Measurements from ENCODE around the gene GPR179.

Gene GPR179

DNA sequence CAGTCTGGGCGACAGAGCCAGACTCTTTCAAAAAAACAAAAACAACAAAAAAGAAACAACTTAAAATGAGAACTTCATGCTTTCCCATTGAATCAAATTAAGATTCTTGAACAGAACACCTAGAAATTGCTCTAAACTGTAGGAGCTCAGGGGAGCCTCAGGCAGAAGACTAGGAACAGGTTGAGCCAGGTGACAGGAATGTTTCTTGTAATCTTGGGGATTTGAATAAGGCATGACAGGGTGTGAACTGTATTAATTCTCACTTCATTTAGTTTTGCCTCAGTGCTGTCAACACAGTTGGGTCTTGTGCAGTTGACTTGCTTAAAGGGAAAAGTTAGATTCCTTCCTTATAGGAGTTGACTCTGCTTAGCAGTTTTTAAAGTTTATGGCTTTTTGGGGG is 35.7 kb upstream of the GPR179 start (continued):
- TF ChIP-seq, protein P1, sequence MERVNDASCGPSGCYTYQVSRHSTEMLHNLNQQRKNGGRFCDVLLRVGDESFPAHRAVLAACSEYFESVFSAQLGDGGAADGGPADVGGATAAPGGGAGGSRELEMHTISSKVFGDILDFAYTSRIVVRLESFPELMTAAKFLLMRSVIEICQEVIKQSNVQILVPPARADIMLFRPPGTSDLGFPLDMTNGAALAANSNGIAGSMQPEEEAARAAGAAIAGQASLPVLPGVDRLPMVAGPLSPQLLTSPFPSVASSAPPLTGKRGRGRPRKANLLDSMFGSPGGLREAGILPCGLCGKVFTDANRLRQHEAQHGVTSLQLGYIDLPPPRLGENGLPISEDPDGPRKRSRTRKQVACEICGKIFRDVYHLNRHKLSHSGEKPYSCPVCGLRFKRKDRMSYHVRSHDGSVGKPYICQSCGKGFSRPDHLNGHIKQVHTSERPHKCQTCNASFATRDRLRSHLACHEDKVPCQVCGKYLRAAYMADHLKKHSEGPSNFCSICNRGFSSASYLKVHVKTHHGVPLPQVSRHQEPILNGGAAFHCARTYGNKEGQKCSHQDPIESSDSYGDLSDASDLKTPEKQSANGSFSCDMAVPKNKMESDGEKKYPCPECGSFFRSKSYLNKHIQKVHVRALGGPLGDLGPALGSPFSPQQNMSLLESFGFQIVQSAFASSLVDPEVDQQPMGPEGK (CRISPR knock-in tag; IDR thresholded peaks at IDR 0.05; ENCODE audit: borderline replicate concordance), result no peak
- no peak for TF ChIP-seq ZNF565 (CRISPR knock-in tag; conservative IDR thresholded peaks at IDR 0.05; ENCODE audit: low read depth)
- TF ChIP-seq, protein P2, sequence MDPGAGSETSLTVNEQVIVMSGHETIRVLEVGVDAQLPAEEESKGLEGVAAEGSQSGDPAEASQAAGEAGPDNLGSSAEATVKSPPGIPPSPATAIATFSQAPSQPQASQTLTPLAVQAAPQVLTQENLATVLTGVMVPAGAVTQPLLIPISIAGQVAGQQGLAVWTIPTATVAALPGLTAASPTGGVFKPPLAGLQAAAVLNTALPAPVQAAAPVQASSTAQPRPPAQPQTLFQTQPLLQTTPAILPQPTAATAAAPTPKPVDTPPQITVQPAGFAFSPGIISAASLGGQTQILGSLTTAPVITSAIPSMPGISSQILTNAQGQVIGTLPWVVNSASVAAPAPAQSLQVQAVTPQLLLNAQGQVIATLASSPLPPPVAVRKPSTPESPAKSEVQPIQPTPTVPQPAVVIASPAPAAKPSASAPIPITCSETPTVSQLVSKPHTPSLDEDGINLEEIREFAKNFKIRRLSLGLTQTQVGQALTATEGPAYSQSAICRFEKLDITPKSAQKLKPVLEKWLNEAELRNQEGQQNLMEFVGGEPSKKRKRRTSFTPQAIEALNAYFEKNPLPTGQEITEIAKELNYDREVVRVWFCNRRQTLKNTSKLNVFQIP (CRISPR knock-in tag; IDR thresholded peaks at IDR 0.05; ENCODE audit: borderline replicate concordance, low read depth), result no peak
- no peak for TF ChIP-seq ZNF70 (CRISPR knock-in tag; IDR thresholded peaks at IDR 0.05)

DNA sequence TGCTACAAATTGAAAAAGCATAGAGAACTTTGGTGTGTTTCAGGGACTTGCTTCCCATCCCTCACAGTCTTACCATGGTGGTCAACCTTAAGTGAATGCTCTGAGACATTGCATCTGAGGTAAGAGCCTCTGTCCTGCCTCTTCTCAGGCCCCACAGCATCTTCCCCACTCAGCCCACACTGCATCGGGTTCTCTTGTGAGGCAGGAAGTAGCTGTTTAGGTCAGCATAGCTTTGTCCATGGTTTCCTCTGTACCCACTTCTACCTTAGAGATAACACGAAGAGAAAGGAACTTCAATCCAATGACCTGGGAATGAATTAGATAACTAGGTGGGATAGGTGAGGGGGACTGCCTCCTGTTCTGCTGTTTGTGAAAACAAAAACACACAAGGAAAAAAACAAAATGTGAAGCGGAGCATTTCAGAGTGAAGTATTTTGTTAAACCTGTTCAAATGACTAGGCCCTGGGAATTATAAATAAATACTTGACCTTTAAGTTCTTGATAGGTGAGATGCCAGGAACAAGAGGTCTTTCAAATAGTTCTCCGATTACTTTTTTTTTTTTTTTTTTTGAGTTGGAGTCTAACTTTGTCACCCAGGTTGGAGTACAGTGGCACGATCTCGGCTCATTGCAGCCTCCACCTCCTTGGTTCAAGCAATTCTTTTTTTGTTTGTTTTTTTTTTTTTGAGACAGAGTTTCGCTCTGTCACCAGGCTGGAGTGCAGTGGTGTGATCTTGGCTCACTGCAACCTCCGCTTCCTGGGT is 25.5 kb upstream of the GPR179 start:
- TF ChIP-seq, protein P3, sequence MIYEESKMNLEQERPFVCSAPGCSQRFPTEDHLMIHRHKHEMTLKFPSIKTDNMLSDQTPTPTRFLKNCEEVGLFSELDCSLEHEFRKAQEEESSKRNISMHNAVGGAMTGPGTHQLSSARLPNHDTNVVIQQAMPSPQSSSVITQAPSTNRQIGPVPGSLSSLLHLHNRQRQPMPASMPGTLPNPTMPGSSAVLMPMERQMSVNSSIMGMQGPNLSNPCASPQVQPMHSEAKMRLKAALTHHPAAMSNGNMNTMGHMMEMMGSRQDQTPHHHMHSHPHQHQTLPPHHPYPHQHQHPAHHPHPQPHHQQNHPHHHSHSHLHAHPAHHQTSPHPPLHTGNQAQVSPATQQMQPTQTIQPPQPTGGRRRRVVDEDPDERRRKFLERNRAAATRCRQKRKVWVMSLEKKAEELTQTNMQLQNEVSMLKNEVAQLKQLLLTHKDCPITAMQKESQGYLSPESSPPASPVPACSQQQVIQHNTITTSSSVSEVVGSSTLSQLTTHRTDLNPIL (CRISPR knock-in tag; IDR thresholded peaks at IDR 0.05; ENCODE audit: low read depth), result no peak
- TF ChIP-seq OSR1 (CRISPR knock-in tag; IDR thresholded peaks at IDR 0.05) (no peak), RARB (CRISPR knock-in tag; IDR thresholded peaks at IDR 0.05) (no peak), ZFP3 (CRISPR knock-in tag; IDR thresholded peaks at IDR 0.05) (no peak), ZNF70 (CRISPR knock-in tag; IDR thresholded peaks at IDR 0.05) (no peak), ZFP30 (CRISPR knock-in tag; IDR thresholded peaks at IDR 0.05) (no peak), CSDC2 (CRISPR knock-in tag; IDR thresholded peaks at IDR 0.05) (no peak), GLIS3 (CRISPR knock-in tag; IDR thresholded peaks at IDR 0.05) (no peak), ISL1 (CRISPR knock-in tag; IDR thresholded peaks at IDR 0.05) (no peak), TCF4 (CRISPR knock-in tag; IDR thresholded peaks at IDR 0.05; ENCODE audit: borderline replicate concordance) (no peak), ESRRG (CRISPR knock-in tag; IDR thresholded peaks at IDR 0.05) (no peak), ZNF8 (CRISPR knock-in tag; IDR thresholded peaks at IDR 0.05) (no peak), TOX (CRISPR knock-in tag; IDR thresholded peaks at IDR 0.05; ENCODE audit: borderline replicate concordance) (no peak), ARNTL (CRISPR knock-in tag; IDR thresholded peaks at IDR 0.05; ENCODE audit: borderline replicate concordance, low read depth) (no peak)
- TF ChIP-seq, protein P1 (CRISPR knock-in tag; IDR thresholded peaks at IDR 0.05; ENCODE audit: borderline replicate concordance), result no peak
- TF ChIP-seq, protein P4, sequence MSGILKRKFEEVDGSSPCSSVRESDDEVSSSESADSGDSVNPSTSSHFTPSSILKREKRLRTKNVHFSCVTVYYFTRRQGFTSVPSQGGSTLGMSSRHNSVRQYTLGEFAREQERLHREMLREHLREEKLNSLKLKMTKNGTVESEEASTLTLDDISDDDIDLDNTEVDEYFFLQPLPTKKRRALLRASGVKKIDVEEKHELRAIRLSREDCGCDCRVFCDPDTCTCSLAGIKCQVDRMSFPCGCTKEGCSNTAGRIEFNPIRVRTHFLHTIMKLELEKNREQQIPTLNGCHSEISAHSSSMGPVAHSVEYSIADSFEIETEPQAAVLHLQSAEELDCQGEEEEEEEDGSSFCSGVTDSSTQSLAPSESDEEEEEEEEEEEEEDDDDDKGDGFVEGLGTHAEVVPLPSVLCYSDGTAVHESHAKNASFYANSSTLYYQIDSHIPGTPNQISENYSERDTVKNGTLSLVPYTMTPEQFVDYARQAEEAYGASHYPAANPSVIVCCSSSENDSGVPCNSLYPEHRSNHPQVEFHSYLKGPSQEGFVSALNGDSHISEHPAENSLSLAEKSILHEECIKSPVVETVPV (CRISPR knock-in tag; IDR thresholded peaks at IDR 0.05), result no peak
- TF ChIP-seq, protein P5, sequence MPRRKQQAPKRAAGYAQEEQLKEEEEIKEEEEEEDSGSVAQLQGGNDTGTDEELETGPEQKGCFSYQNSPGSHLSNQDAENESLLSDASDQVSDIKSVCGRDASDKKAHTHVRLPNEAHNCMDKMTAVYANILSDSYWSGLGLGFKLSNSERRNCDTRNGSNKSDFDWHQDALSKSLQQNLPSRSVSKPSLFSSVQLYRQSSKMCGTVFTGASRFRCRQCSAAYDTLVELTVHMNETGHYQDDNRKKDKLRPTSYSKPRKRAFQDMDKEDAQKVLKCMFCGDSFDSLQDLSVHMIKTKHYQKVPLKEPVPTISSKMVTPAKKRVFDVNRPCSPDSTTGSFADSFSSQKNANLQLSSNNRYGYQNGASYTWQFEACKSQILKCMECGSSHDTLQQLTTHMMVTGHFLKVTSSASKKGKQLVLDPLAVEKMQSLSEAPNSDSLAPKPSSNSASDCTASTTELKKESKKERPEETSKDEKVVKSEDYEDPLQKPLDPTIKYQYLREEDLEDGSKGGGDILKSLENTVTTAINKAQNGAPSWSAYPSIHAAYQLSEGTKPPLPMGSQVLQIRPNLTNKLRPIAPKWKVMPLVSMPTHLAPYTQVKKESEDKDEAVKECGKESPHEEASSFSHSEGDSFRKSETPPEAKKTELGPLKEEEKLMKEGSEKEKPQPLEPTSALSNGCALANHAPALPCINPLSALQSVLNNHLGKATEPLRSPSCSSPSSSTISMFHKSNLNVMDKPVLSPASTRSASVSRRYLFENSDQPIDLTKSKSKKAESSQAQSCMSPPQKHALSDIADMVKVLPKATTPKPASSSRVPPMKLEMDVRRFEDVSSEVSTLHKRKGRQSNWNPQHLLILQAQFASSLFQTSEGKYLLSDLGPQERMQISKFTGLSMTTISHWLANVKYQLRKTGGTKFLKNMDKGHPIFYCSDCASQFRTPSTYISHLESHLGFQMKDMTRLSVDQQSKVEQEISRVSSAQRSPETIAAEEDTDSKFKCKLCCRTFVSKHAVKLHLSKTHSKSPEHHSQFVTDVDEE (CRISPR knock-in tag; IDR thresholded peaks at IDR 0.05), result no peak
- no peak for ATAC-seq

All from SK-N-SH treated with all-trans-retinoic acid at 6 μM for 48 hours (cell line).